Activated naive CD8-positive, alpha-beta T cell treated with anti-CD3 and anti-CD28 coated beads, Interleukin-2, amount 10 ng/mL, durations not matched to agents 7 days and 5 days (primary cell): Measurements from ENCODE around the gene CFAP251. TPM values are rescaled to one million over a fixed set of nuclear protein-coding genes. Genes with fewer than 3 reads are reported as not detected.
"Not testable (repeated sequence)": the region's sequence is repeated elsewhere in the genome, so short reads cannot be mapped to it uniquely, and the experiment has no call there.

ENCODE experiments used
- ATAC-seq: fragments of 150-1000 bp; cut with Tn5 transposase; one replicate; pipeline ENCODE4 v1.10.0; 2021; ENCODE audit warnings: low read depth, moderate library complexity
- POLR2A ChIA-PET: fragments of 350-600 bp; sonication (Branson Sonifier 250); formaldehyde crosslinking; loops from one replicate; lab custom pipeline; 2021; ENCODE audit warnings: antibody characterized with exemption; lab: Charles Lee
- DNase-seq: peaks from one replicate; pipeline ENCODE4 v3.0.0; 2021
- H3K27ac Mint-ChIP-seq: one replicate; pipeline ENCODE4 v1.8.0; 2022; ENCODE audit warnings: mild to moderate bottlenecking, mixed read lengths
- H3K27me3 Mint-ChIP-seq: one replicate; pipeline ENCODE4 v1.8.0; 2022; ENCODE audit warnings: mild to moderate bottlenecking, moderate library complexity, mixed read lengths
- H3K36me3 Mint-ChIP-seq: one replicate; pipeline ENCODE4 v1.8.0; 2021; ENCODE audit warnings: mild to moderate bottlenecking, mixed read lengths
- H3K4me1 Mint-ChIP-seq: one replicate; pipeline ENCODE4 v1.8.0; 2021; ENCODE audit warnings: mixed read lengths
- H3K4me3 Mint-ChIP-seq: one replicate; pipeline ENCODE4 v1.8.0; 2022; ENCODE audit warnings: mild to moderate bottlenecking, moderate library complexity, mixed read lengths
- H3K9me3 Mint-ChIP-seq: one replicate; pipeline ENCODE4 v1.8.0; 2021; ENCODE audit warnings: mixed read lengths
- total RNA-seq, 2 experiments: library from RNA; stranded (reverse); gene quantifications; one replicate each; pipeline ENCODE4 v1.2.3, GENCODE V29; 2021

CFAP251 gene
- total RNA-seq, 2 experiments from 2014 or later = 1.4 TPM

DNA sequence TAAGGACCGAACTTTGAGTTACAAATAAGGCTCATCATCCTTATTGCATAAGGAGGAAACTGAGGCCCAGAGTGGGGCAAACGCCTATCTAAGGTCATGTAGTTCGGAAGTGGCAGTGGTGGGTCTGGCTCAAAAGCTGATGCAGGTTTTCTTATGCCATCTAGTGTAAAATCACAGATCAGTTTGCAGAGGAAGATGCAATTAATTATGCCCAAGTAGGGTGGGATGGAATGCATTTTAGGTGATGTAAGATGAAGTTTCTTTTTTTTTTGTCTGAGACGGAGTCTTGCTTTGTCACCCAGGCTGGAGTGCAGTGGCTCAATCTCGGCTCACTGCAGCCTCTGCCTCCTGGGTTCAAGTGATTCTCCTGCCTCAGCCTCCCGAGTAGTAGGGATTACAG lies 28.7 kb upstream of the CFAP251 start:
- POLR2A ChIA-PET = interaction anchor here (0.6 to 2.5 kb wide), 4 partner anchors 77 to 364 kb away, joined by 7 to 16 read pairs (median 10); partner anchors contain the start of gene RHOF
- peak overlapping the region; percentile 100 for H3K4me3 Mint-ChIP-seq
- peaks cover 39% of the 10 kb centered on the region for H3K4me1 Mint-ChIP-seq
- not testable (repeated sequence) for H3K36me3 Mint-ChIP-seq, H3K27me3 Mint-ChIP-seq, DNase-seq, H3K9me3 Mint-ChIP-seq, ATAC-seq
- peak overlapping the region; percentile 100 for H3K27ac Mint-ChIP-seq

DNA sequence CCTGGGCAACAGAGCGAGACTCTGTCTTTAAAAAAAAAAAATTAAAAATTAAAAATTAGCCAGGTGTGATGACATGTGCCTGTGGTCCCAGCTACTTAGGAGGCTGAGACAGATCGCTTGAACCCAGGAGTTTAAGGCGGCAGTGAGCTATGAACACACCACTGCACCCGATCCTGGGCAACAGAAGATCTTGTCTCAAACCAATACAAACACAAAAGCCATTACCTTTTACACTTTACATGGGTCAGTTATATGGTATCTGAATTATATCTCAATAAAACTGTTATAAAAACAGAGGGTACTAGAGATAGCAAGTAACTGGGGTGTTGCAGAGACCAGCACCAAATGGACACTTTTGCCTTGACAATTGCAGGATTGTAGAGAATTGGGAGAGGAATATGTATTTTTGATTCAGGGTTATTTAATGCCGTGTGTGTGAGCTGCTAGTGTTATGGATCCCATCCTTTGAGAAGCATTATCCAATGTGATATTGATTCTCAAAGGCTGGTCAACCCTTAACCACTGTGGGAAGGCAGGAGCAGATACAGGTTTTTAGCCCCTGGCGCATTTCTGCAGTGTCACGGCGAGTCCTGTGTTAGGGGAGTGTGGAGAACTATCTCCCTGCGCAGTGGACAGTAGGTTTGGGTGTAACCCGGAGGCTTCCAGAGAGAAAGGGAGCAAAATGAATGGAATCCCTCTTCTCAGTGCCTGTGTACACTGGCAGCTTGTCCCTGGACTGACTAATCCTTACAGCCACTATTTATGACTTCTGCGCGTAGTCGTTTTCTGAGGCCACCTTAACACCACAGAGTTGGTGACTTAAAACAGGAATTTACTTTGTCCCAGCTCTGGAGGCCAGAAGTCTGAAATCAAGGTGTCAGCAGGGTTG lies 25.5 kb upstream of the CFAP251 start:
- H3K4me3 Mint-ChIP-seq = no peak overlapping the region

GRCh38 chr12:121893961-121894460 lies 24.4 kb upstream of the CFAP251 start:
- peak; percentile 19 for ATAC-seq
- POLR2A ChIA-PET = interaction anchor here (0.6 to 1.4 kb wide), 4 partner anchors 31 to 100 kb away, joined by 3 to 8 read pairs (median 6); no protein-coding TSS in a partner anchor

More for the DNA sequence above, 25.5 kb upstream of the CFAP251 start:
- no peak for ATAC-seq
- Mint-ChIP-seq H3K36me3 (peaks cover 9% of the 10 kb centered on the region), H3K4me1 (peaks cover 39% of the 10 kb centered on the region), H3K27me3 (no peaks in the 10 kb centered on the region), H3K9me3 (no peaks in the 10 kb centered on the region), H3K27ac (peak overlapping the region; percentile 21)
- POLR2A ChIA-PET = interaction anchor here (0.6 to 1.4 kb wide), 4 partner anchors 30 to 99 kb away, joined by 3 to 8 read pairs (median 6); no protein-coding TSS in a partner anchor
- DNase-seq = no peak

DNA sequence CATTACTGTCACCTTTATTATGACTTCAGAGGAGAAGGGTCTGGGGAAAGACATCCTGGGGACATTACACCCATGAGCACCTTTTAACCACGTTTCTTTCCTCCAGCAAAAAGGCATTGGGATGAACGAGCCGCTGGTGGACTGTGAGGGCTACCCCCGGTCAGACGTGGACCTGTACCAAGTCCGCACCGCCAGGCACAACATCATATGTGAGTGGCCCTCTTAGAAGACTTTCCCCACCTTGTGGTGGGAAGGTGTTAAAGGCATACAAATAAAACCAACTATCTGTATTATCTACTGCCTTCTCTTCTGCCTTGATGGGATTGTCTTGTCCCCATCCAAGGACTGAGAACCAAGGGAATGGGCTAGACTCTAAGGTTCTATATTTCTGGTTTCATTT lies 23.8 kb upstream of the CFAP251 start:
- POLR2A ChIA-PET = interaction anchor here (1.4 kb wide), 1 partner anchor 100 kb away, joined by 8 read pairs; no protein-coding TSS in a partner anchor
- no peaks in the 10 kb centered on the region for H3K9me3 Mint-ChIP-seq
- H3K27me3 Mint-ChIP-seq = no peaks in the 10 kb centered on the region
- H3K4me3 Mint-ChIP-seq = no peak overlapping the region
- H3K27ac Mint-ChIP-seq = peak overlapping the region; percentile 74
- peaks cover 8% of the 10 kb centered on the region for H3K36me3 Mint-ChIP-seq
- ATAC-seq = peak; percentile 38
- peaks cover 29% of the 10 kb centered on the region for H3K4me1 Mint-ChIP-seq
- no peak for DNase-seq

More at GRCh38 chr12:121893961-121894460, 24.4 kb upstream of the CFAP251 start:
- H3K9me3 Mint-ChIP-seq = no peaks in the 10 kb centered on the region
- peak overlapping the region; percentile 75 for H3K27ac Mint-ChIP-seq
- H3K27me3 Mint-ChIP-seq = no peaks in the 10 kb centered on the region
- H3K4me3 Mint-ChIP-seq = peak overlapping the region; percentile 52
- peaks cover 8% of the 10 kb centered on the region for H3K36me3 Mint-ChIP-seq
- no peak for DNase-seq
- H3K4me1 Mint-ChIP-seq = peaks cover 33% of the 10 kb centered on the region

- Mint-ChIP-seq H3K36me3 (peaks cover 16% of the 10 kb centered on the region), H3K27me3 (no peaks in the 10 kb centered on the region), H3K9me3 (no peaks in the 10 kb centered on the region), H3K4me1 (peaks cover 14% of the 10 kb centered on the region), H3K27ac (no peak overlapping the region), H3K4me3 (no peak overlapping the region)
- DNase-seq (no peak), ATAC-seq (no peak)
- POLR2A ChIA-PET = no interaction called here
These were observed 20.1 kb upstream of the CFAP251 start for GRCh38 chr12:121898287-121898686.

GRCh38 chr12:121899590-121899989 lies 18.8 kb upstream of the CFAP251 start:
- Mint-ChIP-seq H3K9me3 (no peaks in the 10 kb centered on the region), H3K4me1 (peaks cover 2% of the 10 kb centered on the region), H3K27ac (no peak overlapping the region), H3K36me3 (peaks cover 20% of the 10 kb centered on the region), H3K27me3 (no peaks in the 10 kb centered on the region), H3K4me3 (no peak overlapping the region)
- POLR2A ChIA-PET = interaction anchor here (1.5 kb wide), 1 partner anchor 11 kb away, joined by 3 read pairs; no protein-coding TSS in a partner anchor
- DNase-seq = no peak
- no peak for ATAC-seq

GRCh38 chr12:121903202-121903601 lies 15.2 kb upstream of the CFAP251 start:
- no peaks in the 10 kb centered on the region for H3K4me1 Mint-ChIP-seq
- ATAC-seq (no peak), DNase-seq (no peak)
- no peaks in the 10 kb centered on the region for H3K9me3 Mint-ChIP-seq
- H3K27ac Mint-ChIP-seq = no peak overlapping the region
- POLR2A ChIA-PET = no interaction called here
- peaks cover 23% of the 10 kb centered on the region for H3K36me3 Mint-ChIP-seq
- H3K4me3 Mint-ChIP-seq = no peak overlapping the region
- no peaks in the 10 kb centered on the region for H3K27me3 Mint-ChIP-seq

DNA sequence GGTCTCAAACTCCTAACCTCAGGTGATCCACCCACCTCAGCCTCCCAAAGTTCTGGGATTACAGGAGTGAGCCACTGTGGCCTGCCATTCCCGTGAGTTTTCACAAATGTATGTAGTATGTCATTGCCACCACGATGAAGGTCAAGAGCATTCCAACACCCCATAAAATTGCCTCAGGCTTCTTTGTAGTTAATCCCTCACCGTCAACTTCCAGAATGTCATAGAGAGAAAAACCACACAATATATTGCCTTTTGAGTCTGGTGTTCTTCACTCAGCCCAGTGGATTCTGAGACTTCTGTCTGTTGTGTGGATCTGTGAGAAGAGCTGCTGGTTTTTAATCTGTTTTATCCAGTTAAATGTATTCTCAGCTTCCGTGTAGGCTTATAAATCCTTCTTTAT lies 12.6 kb upstream of the CFAP251 start:
- no peaks in the 10 kb centered on the region for H3K27me3 Mint-ChIP-seq
- peaks cover 37% of the 10 kb centered on the region for H3K36me3 Mint-ChIP-seq
- H3K4me3 Mint-ChIP-seq = no peak overlapping the region
- DNase-seq = no peak
- POLR2A ChIA-PET = no interaction called here
- no peak for ATAC-seq
- H3K9me3 Mint-ChIP-seq = no peaks in the 10 kb centered on the region
- H3K27ac Mint-ChIP-seq = no peak overlapping the region
- H3K4me1 Mint-ChIP-seq = peaks cover 7% of the 10 kb centered on the region

- POLR2A ChIA-PET = interaction anchor here (1.2 kb wide), 1 partner anchor 21 kb away, joined by 3 read pairs; the partner anchor contains the start of gene PSMD9
- no peaks in the 10 kb centered on the region for H3K27me3 Mint-ChIP-seq
- ATAC-seq = no peak
These were observed 9.7 kb upstream of the CFAP251 start for GRCh38 chr12:121908702-121909101.

DNA sequence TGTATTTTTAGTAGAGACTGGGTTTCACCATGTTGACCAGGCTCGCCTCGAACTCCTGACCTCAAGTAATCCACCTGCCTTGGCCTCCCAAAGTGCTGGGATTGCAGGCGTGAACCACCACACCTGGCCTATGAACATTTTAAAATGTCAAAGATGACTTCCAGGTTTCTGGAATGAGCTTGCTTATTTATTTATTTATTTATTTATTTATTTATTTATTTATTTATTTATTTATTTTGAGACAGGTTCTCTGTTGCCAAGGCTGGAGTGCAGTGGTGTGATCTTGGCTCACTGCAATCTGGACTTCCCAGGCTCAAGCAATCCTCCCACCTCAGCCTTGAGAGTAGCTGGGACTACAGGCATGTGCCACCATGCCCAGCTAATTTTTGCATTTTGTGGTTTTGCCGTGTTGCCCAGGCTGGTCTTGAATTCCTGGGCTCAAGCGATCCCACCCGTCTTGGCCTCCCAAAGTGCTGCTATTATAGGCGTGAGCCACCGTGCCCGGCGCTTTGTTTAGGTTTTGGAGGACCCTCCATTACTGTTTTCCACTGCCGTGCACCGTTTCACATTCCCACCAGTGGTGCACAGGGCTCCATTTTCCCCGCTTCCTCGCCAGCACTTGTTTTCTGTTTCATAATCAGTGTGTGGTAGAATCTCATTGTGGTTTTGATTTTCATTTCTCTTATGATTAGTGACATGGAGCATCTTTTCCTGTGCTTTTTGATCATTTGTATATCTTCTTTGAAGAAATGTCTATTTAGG lies 6.4 kb upstream of the CFAP251 start:
- Mint-ChIP-seq H3K36me3 (peaks cover 22% of the 10 kb centered on the region), H3K27ac (peak overlapping the region; percentile 59), H3K4me1 (peaks cover 12% of the 10 kb centered on the region), H3K9me3 (no peaks in the 10 kb centered on the region), H3K27me3 (no peaks in the 10 kb centered on the region), H3K4me3 (peak overlapping the region; percentile 7)
- DNase-seq = no peak
- peak; percentile 19 for ATAC-seq
- POLR2A ChIA-PET = no interaction called here

More at GRCh38 chr12:121908702-121909101, 9.7 kb upstream of the CFAP251 start:
- no peak for DNase-seq
- Mint-ChIP-seq H3K9me3 (no peaks in the 10 kb centered on the region), H3K27ac (peak overlapping the region; percentile 19), H3K4me3 (no peak overlapping the region), H3K4me1 (peaks cover 11% of the 10 kb centered on the region), H3K36me3 (peaks cover 30% of the 10 kb centered on the region)

DNA sequence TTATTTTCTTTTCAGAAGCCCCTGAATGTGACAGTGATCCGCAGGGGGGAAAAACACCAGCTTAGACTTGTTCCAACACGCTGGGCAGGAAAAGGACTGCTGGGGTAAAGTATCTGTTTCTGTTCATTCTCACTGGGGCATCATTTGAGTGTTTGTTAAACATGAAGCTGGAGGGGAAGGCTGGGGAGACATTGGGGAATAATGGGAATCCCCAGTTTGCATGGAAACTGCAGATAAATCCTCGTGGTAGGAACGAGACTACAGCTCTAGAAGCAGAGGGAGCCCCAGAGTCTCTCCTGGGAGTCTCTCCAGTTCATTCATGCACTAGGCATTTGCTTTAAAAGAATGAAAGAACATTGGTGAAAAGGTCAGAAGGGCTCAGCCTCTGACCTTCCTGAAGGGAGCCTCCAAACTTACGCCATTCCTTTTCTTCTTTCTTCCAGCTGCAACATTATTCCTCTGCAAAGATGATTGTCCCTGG lies 2.5 kb upstream of the CFAP251 start:
- H3K36me3 Mint-ChIP-seq = peaks cover 6% of the 10 kb centered on the region
- DNase-seq (no peak), ATAC-seq (no peak)
- H3K27me3 Mint-ChIP-seq = no peaks in the 10 kb centered on the region
- H3K9me3 Mint-ChIP-seq = no peaks in the 10 kb centered on the region
- POLR2A ChIA-PET = interaction anchor here (0.6 kb wide), 1 partner anchor 484 kb away, joined by 4 read pairs; no protein-coding TSS in a partner anchor
- no peak overlapping the region for H3K4me3 Mint-ChIP-seq
- H3K4me1 Mint-ChIP-seq = peaks cover 12% of the 10 kb centered on the region
- no peak overlapping the region for H3K27ac Mint-ChIP-seq

DNA sequence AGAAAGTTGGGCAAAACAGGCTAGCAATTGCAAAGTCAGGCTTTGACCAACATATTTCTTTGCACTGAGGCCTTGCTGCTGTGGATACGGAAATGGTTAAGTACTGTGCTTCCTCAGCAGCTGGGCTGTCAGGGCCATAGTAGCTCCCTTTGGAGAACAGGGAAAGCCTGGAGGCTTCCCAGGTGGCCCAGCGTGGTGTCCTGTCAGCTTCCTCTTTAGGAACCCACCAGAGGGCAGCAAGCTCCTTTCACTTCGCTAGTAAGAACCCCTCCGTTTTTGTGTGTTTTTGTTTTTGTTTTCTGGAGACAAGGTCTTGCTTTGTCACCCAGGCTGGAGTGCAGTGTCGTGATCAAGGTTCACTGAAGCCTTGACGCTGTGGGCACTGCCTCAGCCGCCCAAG lies 1.7 kb upstream of the CFAP251 start:
- H3K4me3 Mint-ChIP-seq = no peak overlapping the region

More for the DNA sequence above, 1.7 kb upstream of the CFAP251 start:
- no peaks in the 10 kb centered on the region for H3K9me3 Mint-ChIP-seq
- POLR2A ChIA-PET = interaction anchor here (0.6 kb wide), 1 partner anchor 109 kb away, joined by 4 read pairs; no protein-coding TSS in a partner anchor
- peaks cover 5% of the 10 kb centered on the region for H3K36me3 Mint-ChIP-seq
- ATAC-seq = no peak
- DNase-seq = no peak
- H3K27ac Mint-ChIP-seq = peak overlapping the region; percentile 43
- H3K27me3 Mint-ChIP-seq = no peaks in the 10 kb centered on the region
- H3K4me1 Mint-ChIP-seq = peaks cover 12% of the 10 kb centered on the region
